ENCODE data around the gene CRYZL1.
"Not testable (repeated sequence)": the region's sequence is repeated elsewhere in the genome, so short reads cannot be mapped to it uniquely, and the experiment has no call there.

Gene CRYZL1

GRCh38 chr21:33626151-33626550 is 15.4 kb downstream of the CRYZL1 start:
- DNase-seq (ENCODE audit: low spot score): not testable (repeated sequence)

GRCh38 chr21:33622253-33622652 is 19.3 kb downstream of the CRYZL1 start:
- DNase-seq (ENCODE audit: low spot score): no peak

GRCh38 chr21:33619726-33620125 is 21.8 kb downstream of the CRYZL1 start:
- DNase-seq (ENCODE audit: low spot score): no peak

GRCh38 chr21:33618407-33618806 is 23.1 kb downstream of the CRYZL1 start:
- no peak for DNase-seq (ENCODE audit: low spot score)

GRCh38 chr21:33617565-33617964 is 24.0 kb downstream of the CRYZL1 start:
- not testable (repeated sequence) for DNase-seq (ENCODE audit: low spot score)

GRCh38 chr21:33611006-33611744 is 30.4 kb downstream of the CRYZL1 start:
- DNase-seq (ENCODE audit: low spot score): no peak

- DNase-seq (ENCODE audit: low spot score): no peak
These were observed 33.0 kb downstream of the CRYZL1 start for GRCh38 chr21:33608559-33608958.

- no peak for DNase-seq (ENCODE audit: low spot score)
These were observed 43.5 kb downstream of the CRYZL1 start for GRCh38 chr21:33598051-33598450.

- peak; percentile 67 for DNase-seq (ENCODE audit: low spot score)
These were observed 52.8 kb downstream of the CRYZL1 start, which contains the start of gene DONSON for GRCh38 chr21:33588485-33589335. Gene DONSON (minus strand): TSS chr21:33588684. CDS start chr21:33588641, 43 bp downstream.

- DNase-seq (ENCODE audit: low spot score): no peak
These were observed 53.6 kb downstream of the CRYZL1 start for GRCh38 chr21:33587792-33588484.

- DNase-seq (ENCODE audit: low spot score): no peak
These were observed 54.6 kb downstream of the CRYZL1 start for GRCh38 chr21:33586927-33587326.

- no peak for DNase-seq (ENCODE audit: low spot score)
These were observed 57.1 kb downstream of the CRYZL1 start for GRCh38 chr21:33584455-33584854.

GRCh38 chr21:33578959-33579542 is 62.5 kb downstream of the CRYZL1 start:
- DNase-seq (ENCODE audit: low spot score): no peak

- no peak for DNase-seq (ENCODE audit: low spot score)
These were observed 63.3 kb downstream of the CRYZL1 start for GRCh38 chr21:33578214-33578613.

- not testable (repeated sequence) for DNase-seq (ENCODE audit: low spot score)
These were observed 64.8 kb downstream of the CRYZL1 start for GRCh38 chr21:33576741-33577141.

- DNase-seq (ENCODE audit: low spot score): no peak
These were observed 69.2 kb downstream of the CRYZL1 start for GRCh38 chr21:33572350-33572749.

- DNase-seq (ENCODE audit: low spot score): no peak
These were observed 71.5 kb downstream of the CRYZL1 start for GRCh38 chr21:33569991-33570390.

- no peak for DNase-seq (ENCODE audit: low spot score)
These were observed 73.1 kb downstream of the CRYZL1 start for GRCh38 chr21:33568448-33568847.

GRCh38 chr21:33567914-33568313 is 73.6 kb downstream of the CRYZL1 start:
- DNase-seq (ENCODE audit: low spot score): no peak

- no peak for DNase-seq (ENCODE audit: low spot score)
These were observed 75.0 kb downstream of the CRYZL1 start for GRCh38 chr21:33566514-33566913.

- no peak for DNase-seq (ENCODE audit: low spot score)
These were observed 79.2 kb downstream of the CRYZL1 start for GRCh38 chr21:33562389-33562788.

GRCh38 chr21:33561373-33561772 is 80.2 kb downstream of the CRYZL1 start:
- DNase-seq (ENCODE audit: low spot score): no peak

All from pons (tissue), 1 donor.